AG08396 (cell line): ENCODE results near the gene SLC25A51.
"Not testable (repeated sequence)": the region's sequence is repeated elsewhere in the genome, so short reads cannot be mapped to it uniquely, and the experiment has no call there.

ENCODE experiments used
- DNase-seq: peaks from one replicate; pipeline ENCODE4 v3.0.0; 2012; ENCODE audit warnings: low spot score, mixed read lengths

Gene SLC25A51

DNA sequence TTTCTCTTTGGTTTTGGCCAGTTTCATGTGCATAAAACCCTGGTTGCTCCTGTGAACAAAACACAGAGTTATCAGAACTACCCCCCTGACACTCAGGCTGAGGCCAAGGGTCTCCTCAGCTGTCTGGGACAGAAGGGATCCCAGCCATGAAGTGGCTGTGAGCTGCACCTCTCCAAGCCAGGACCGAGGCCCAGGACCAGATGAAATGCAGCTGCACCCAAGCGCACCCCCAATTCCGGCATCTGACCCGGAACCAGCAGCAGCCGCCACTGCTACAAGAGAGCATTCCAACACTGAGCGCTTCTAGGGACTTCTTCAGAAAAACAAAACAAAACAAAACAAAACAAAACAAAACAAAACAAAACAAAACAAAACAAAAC lies 16.0 kb upstream of the SLC25A51 start:
- DNase-seq = no peak

GRCh38 chr9:37919246-37919955 lies 15.5 kb upstream of the SLC25A51 start:
- no peak for DNase-seq

DNA sequence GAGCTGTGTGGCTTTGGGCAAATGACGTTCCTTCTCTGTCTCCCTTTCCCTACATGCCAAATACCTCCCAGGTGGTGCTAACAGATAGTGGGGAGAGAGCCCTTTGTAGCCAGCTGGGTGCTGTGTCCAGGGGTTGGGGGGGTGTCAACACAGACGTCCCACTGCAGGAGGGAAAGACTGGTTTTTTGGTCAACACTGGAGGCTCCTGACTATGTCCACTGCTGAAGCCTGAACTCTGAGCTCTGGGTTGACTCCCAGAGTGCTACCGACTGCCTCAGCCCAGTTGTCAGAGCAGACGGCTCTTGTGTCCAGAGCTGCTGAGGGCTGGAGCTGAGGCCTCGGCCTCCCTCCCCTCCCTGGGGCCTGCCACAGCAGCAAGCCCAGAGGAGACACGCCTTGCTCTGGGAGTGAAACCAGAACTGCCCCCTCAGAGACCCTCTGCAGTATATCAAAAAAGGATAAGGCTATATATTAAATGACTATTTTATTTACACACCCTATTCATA lies 14.8 kb upstream of the SLC25A51 start:
- no peak for DNase-seq

- DNase-seq = no peak
Observed at GRCh38 chr9:37917801-37918664, 14.1 kb upstream of the SLC25A51 start.

DNA sequence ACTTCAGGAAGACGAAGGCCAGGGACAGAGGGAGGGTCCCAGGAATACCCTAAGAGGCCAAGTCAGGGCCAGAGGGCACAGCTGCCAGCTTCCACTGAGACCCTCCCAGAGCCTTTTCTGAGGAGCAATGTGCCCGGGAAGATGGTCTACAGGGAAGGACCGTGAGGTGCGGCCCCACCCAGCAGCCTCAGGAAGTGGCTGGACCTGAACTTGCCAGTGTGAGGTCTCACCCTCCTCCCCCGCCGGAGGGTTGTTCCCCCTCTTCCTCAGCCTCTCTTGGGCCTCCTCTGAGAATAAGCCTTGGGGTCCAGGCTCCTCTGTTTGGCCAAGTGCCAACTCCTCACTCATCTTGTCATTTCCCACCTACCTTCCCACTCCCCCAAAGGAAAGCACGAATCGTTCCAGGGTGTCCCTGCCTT lies 13.4 kb upstream of the SLC25A51 start:
- DNase-seq = no peak

DNA sequence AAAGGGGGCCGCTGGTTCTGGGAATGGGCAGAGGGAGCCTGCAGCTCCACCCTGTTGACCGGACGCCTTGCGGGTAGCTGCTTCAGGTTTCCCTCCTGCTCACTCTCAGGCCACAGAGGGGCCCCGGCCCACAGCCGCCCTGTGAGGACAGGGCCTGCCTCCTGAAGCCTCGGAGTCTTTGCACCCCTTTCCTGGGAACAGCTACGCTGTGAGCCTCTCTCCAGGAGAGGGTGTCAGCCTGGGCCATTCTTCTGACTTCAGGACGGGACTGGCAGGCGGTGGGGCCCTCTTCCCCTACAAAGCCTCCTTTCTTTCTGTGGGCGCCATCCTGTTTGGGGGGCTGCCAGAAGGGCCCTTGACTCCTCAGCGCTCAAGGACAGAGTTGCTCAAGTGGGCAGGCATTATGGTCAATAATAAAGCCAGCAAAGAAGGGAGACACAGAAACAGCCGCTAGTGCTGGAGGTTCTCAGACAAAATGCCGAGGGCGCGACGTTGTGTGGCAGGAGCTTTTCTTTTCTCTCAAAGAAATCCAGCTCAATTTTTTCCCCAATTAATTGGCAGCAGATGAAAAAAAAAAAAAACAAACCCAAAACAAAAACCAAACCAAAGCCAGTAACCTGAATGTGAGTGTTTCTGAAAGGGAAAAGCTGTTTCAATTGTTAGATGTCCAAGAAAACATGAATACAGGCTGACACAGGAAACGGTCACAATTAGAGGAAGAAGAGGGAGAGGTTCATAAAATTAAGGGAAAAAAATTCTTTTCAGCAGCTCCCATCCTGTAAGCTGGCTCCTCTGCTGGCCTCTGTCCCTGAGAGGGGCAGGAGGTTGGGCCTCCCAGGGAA lies 12.8 kb upstream of the SLC25A51 start:
- DNase-seq = no peak

GRCh38 chr9:37915911-37916470 lies 12.1 kb upstream of the SLC25A51 start:
- no peak for DNase-seq

DNA sequence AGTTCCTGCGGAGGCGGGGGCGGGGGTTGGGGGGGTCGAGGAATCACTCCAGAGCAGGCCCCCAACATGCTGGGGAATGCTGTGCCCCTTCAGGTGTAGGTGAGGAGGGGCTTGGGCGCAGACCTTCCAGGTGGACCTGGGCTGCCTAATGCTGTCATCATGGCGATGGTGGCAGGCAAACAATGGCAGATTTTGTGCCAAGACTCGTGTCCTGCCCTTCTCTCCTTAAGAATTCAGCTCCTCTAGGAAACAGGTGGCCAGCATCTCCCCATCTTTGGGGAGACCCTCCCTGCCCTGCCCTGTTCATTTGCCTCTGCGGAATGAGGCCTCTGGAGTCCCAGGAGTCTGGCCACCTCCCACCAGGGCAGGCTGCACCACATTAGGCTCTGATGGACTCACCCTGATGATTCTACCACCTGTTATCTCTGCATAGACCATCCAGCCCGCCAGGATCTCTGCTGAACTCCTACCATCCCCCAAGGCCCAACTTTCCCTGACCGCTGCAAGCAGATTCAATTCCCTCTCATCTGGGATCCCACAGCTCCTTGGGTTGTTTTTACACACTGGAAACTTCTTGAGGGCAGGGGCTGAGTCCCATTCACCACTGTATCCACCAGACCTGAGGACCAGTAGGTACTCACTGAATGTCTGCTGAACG lies 10.9 kb upstream of the SLC25A51 start:
- DNase-seq = no peak

DNA sequence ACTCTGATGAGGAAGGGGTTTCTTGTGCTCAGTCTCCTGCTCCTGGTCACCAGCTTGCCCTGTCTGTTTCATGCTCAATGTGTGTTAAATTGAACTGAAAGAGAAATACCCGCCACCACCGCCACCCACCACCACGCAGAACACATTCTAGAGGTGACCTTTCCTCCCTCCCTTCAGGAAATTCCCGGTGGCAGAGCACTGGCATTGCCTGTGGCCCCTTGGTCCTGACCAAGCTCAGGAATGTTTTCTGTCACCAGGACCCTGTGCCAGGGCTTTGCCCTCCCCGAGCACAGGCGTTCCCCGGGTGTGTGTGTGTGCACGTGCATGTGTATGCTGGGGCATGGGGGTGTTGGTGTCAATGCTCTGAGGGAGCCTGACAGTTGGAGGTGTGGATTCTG lies 10.2 kb upstream of the SLC25A51 start:
- no peak for DNase-seq

- DNase-seq = peak; percentile 78
Observed at GRCh38 chr9:37913480-37914153, 9.7 kb upstream of the SLC25A51 start.

DNA sequence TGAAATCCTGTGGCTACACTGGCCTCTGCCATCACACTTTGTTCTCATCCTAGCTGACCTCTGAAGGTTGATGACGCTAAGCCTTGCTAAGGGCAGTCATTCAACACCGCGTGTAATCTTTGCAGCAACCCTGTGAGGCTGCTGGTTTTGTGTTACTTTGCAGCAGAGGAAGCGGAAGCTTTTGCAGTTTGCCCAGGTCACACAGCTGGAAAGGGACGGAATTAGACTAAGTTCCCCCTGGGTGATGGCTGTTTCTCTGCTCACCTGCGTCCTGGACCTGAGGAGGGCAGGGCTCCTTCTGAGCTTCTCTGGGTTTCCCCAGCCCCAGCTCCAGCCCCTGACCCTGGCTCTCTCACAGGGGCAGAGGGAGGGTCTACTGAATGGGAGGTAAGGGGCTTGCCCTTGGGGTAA lies 7.3 kb upstream of the SLC25A51 start:
- no peak for DNase-seq

DNA sequence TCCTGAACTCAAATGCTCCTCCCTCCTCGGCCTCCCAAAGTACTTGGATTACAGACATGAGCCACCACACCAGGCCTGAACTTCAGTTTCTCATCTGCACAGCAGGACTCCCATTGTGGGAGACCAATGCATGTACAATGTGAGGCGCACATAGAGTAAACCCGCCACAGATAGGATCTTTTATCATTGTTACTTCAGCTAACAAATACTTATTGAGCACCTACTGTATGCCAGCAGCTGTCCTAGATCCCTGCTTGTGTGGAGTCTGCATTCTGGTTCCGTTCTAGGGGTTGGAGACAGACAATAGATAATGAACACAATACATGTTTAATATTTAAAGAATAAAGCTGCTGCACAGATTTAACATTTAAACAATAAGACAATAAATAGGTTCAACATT lies 6.3 kb upstream of the SLC25A51 start:
- no peak for DNase-seq

DNA sequence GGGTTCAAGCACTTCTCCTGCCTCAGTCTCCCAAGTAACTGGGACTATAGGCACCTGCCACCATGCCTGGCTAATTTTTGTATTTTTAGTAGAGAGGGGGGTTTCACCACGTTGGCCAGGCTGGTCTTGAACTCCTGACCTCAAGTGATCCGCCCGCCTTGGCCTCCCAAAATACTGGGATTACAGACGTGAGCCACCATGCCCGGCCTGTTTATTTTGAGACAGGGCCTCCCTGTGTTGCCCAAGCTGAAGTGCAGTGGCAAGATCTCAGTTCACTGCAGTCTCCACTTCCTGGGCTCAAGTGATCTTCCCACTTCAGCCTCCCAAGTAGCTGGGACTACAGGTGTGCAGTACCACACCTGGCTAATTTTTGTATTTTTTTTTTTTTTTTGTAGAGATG lies 5.9 kb upstream of the SLC25A51 start:
- DNase-seq = not testable (repeated sequence)

DNA sequence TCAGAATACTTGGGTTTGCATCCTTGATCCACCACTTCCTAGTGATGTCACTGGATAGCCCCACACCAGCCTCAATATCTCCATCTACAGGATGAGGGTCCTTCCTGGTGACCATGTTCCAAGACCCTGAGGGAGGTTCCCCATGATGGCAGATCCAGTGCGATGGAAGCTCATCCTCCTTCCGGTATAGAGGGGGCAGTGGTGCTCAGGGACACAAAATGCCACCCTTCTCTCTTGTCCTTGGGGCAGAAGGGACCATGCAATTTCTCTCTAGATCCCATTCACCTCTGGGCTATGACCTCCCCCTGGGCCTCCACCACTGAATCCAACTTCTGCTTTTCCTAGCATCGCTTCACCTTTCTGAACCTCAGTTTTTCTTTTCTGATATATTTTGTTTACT lies 5.4 kb upstream of the SLC25A51 start:
- no peak for DNase-seq

GRCh38 chr9:37908698-37909186 lies 4.8 kb upstream of the SLC25A51 start:
- no peak for DNase-seq

- DNase-seq = no peak
Observed at GRCh38 chr9:37908283-37908682, 4.4 kb upstream of the SLC25A51 start.

DNA sequence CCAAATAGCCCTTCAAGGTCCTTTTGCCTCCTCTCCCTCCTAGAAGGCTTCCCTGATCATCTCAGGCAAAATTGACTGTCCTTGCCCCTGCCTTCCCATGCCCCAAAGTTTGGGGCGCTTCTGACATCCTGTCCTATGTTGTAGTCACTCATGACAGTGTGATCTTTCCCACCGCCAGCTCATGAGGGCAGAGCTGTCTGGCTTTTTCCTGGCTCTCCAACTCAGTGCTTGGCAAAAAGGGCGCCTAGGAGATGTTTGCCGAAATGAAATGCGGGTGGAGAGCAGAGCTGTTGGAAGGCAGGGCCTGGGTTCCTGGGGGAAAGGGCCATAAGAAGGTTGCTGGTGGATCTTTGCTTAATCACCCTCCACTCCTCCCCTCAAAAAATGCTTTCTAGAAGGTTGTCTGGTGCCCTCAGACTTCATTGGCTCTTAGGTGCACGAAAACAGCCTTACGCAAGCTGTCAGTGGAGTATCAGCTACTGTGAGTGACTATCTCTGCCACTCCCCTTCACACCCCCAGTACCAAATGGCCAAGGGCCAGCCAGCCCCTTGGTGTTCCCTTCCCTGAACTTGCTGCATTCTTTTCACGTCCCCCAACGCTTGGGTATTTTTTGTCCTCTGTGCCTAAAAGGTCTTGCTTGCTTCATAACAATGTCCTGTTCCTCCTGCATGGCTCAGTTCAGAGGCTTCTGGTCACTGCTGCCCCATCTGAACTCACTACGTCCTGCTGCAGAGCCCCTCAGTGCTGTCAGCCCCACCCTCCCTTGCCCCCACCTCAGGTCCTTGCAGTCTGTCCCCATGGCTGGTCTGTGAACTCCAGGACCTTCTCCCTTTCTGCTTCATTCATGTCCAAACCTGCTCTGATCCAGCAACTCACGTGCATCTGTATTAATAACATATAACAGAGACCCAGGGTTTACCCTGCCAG lies 2.6 kb upstream of the SLC25A51 start:
- no peak for DNase-seq

DNA sequence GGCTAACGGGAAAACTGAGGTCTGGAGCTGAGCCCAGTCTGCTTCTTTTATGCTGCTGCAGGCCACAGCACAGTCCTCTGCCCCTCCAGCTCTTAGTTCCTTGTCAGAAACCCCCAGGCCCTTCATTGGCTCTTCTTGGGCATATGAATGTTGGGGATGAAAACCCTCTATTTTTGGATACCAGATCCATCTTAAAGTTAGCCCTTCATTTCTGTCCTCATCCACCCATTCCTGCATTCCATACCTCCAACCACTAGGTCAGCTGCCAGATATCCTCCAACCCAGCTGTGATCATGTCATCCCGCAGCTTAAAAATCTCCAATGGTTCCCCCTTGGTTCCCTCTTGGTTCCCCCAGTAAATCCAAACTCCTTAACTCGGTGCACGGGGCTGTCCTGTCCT lies 1.8 kb upstream of the SLC25A51 start:
- DNase-seq = no peak

DNA sequence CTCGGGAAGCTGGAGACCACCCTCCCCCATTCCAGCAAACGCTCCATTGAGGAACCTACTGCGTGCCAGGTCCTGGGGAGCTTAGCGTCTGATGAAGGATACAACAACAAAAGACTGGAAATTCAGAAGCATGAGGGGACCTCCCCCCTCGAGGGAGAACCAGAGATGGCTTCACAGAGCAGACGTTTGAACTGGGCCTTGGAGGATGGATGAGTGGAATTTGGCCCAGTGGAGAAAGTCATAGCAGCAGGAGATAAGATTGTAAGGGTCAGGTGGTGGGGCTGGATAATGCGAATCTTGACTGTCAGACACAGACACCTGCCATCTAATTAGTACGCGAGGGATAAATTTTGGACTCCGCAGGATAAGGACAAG lies 1.2 kb upstream of the SLC25A51 start:
- DNase-seq = no peak
